Calu3 (cell line): Measurements from ENCODE around the gene KLF15. TPM values are rescaled to one million over a fixed set of nuclear protein-coding genes. Genes with fewer than 3 reads are reported as not detected.

Source experiments
- BruUV-seq: library from RNA; stranded (reverse); fragments of 400-500 nt; replicated peaks from 2 replicates; lab custom pipeline; 2021; lab: Mats Ljungman, UMichigan
- CTCF ChIA-PET: fragments of 300-600 bp; sonication (Branson Sonifier 250); formaldehyde crosslinking; loops from one replicate; lab custom pipeline; 2022; ENCODE audit warnings: antibody characterized with exemption; lab: Charles Lee
- DNase-seq: peaks from one replicate; pipeline ENCODE4 v3.0.0; 2022
- H3K27ac Mint-ChIP-seq: one replicate; pipeline ENCODE4 v1.8.0; 2022; ENCODE audit warnings: mixed read lengths; ENCODE audit not compliant: unreplicated experiment
- H3K27me3 Mint-ChIP-seq: one replicate; pipeline ENCODE4 v1.8.0; 2022; ENCODE audit warnings: mixed read lengths; ENCODE audit not compliant: unreplicated experiment
- H3K36me3 Mint-ChIP-seq: one replicate; pipeline ENCODE4 v1.8.0; 2022; ENCODE audit warnings: mild to moderate bottlenecking, moderate library complexity, mixed read lengths; ENCODE audit not compliant: insufficient read depth, unreplicated experiment
- H3K4me1 Mint-ChIP-seq: one replicate; pipeline ENCODE4 v1.8.0; 2022; ENCODE audit warnings: mild to moderate bottlenecking, low read depth, mixed read lengths; ENCODE audit not compliant: unreplicated experiment
- H3K4me3 Mint-ChIP-seq: one replicate; pipeline ENCODE4 v1.8.0; 2022; ENCODE audit warnings: mild to moderate bottlenecking, low read depth, moderate library complexity, mixed read lengths; ENCODE audit not compliant: unreplicated experiment
- H3K9me3 Mint-ChIP-seq: one replicate; pipeline ENCODE4 v1.8.0; 2022; ENCODE audit warnings: low read depth, mixed read lengths; ENCODE audit not compliant: unreplicated experiment
- CTCF ChIP-seq: fragments of 200-600 bp; IDR thresholded peaks from one replicate; pipeline ENCODE4 v1.8.0; 2022; ENCODE audit warnings: antibody characterized with exemption; ENCODE audit not compliant: unreplicated experiment
- intact Hi-C: fragments of 100-400 bp; cut with micrococcal nuclease; formaldehyde crosslinking; loops from one replicate; pipeline ENCODE4 v1.10.0; 2022; ENCODE audit not compliant: unreplicated experiment
- total RNA-seq: library from RNA; stranded (reverse); gene quantifications from 2 replicates; pipeline ENCODE4 v1.2.3, GENCODE V29; 2022

KLF15 gene
- total RNA-seq, 1 experiment from 2014 or later: 8.2 TPM

- TF ChIP-seq CTCF: no peak
- CTCF ChIA-PET: no interaction called here
- DNase-seq: no peak
- Mint-ChIP-seq H3K36me3 (no peaks in the 10 kb centered on the region), H3K4me3 (no peak overlapping the region), H3K27ac (no peak overlapping the region), H3K27me3 (peaks cover 58% of the 10 kb centered on the region), H3K9me3 (no peaks in the 10 kb centered on the region), H3K4me1 (no peaks in the 10 kb centered on the region)
- no TSS peak for BruUV-seq
- intact Hi-C loops: no loop called here
Observed at GRCh38 chr3:126365351-126366277, 8.4 kb upstream of the KLF15 start.

DNA sequence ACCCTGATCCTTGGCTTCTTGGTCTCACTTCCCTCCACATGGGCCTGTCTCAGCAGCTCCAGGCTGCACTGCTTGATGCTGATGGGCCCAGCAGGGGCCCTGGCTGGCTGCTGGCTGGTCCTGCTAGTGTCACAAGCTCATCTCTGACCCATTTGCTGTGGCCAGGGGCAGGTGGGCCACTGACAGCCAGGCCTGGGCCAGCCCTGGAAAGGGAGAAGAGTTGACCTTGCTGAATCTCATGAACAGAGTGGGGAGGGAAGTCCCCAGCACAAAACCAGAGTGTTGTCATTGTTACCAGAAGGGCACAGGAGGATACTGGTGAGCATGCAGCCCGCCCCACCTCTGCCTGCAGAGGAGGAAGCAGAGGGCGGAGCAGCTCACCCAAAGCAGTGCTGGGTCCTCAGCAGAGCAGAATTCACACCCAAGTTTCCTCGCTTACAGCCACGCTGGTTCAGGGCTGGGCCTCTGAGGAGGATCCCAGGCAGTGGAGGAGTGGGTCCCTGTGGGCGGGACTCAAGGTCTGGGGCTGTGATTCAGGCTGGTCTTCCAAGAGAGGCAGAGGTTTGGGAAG is 7.6 kb upstream of the KLF15 start:
- intact Hi-C loops: no loop called here
- no TSS peak for BruUV-seq
- no peak for DNase-seq
- no peak for TF ChIP-seq CTCF
- Mint-ChIP-seq H3K27ac (no peak overlapping the region), H3K36me3 (no peaks in the 10 kb centered on the region), H3K27me3 (peaks cover 66% of the 10 kb centered on the region), H3K9me3 (no peaks in the 10 kb centered on the region), H3K4me1 (no peaks in the 10 kb centered on the region), H3K4me3 (no peak overlapping the region)
- CTCF ChIA-PET: no interaction called here

GRCh38 chr3:126364130-126364695 is 7.0 kb upstream of the KLF15 start:
- no peak for TF ChIP-seq CTCF
- Mint-ChIP-seq H3K4me1 (no peaks in the 10 kb centered on the region), H3K27ac (no peak overlapping the region), H3K36me3 (no peaks in the 10 kb centered on the region), H3K27me3 (peaks cover 72% of the 10 kb centered on the region), H3K9me3 (no peaks in the 10 kb centered on the region), H3K4me3 (no peak overlapping the region)
- no peak for DNase-seq
- CTCF ChIA-PET: interaction anchor here (0.5 kb wide), 1 partner anchor 62 kb away, joined by 3 read pairs; no protein-coding TSS in a partner anchor
- intact Hi-C loops: no loop called here
- BruUV-seq: no TSS peak

GRCh38 chr3:126361211-126361610 is 4.0 kb upstream of the KLF15 start:
- no TSS peak for BruUV-seq

More at GRCh38 chr3:126361211-126361610, 4.0 kb upstream of the KLF15 start:
- intact Hi-C loops: no loop called here
- TF ChIP-seq CTCF: no peak
- H3K4me3 Mint-ChIP-seq: no peak overlapping the region
- H3K9me3 Mint-ChIP-seq: no peaks in the 10 kb centered on the region
- H3K36me3 Mint-ChIP-seq: peaks cover 18% of the 10 kb centered on the region
- H3K27me3 Mint-ChIP-seq: peaks cover 88% of the 10 kb centered on the region
- no peak for DNase-seq
- peaks cover 12% of the 10 kb centered on the region for H3K4me1 Mint-ChIP-seq
- no peak overlapping the region for H3K27ac Mint-ChIP-seq
- CTCF ChIA-PET: no interaction called here
